HCT116 (cell line): ENCODE data around the gene FN3KRP. TPM values are rescaled to one million over a fixed set of nuclear protein-coding genes. Genes with fewer than 3 reads are reported as not detected.

Experiments
- ATAC-seq: fragments of 200-7000 bp; cut with Tn5 transposase; 2 replicates; pipeline ENCODE4 v1.9.1; 2020; ENCODE audit warnings: mild to moderate bottlenecking, moderate library complexity
- BruUV-seq: library from RNA; stranded (reverse); fragments of 400-500 nt; replicated peaks from 2 replicates; lab custom pipeline; 2021; lab: Mats Ljungman, UMichigan
- CTCF ChIA-PET: fragments of 300-600 bp; sonication (Branson Sonifier 250); formaldehyde crosslinking; loops from one replicate; lab custom pipeline; 2021; ENCODE audit warnings: antibody characterized with exemption; lab: Charles Lee
- POLR2A ChIA-PET: fragments of 300-600, 350-600 bp; sonication (Branson Sonifier 250); formaldehyde crosslinking; loops from one replicate; lab custom pipeline; 2021; ENCODE audit warnings: antibody characterized with exemption; lab: Charles Lee
- RAD21 ChIA-PET, 2 experiments: fragments of 300-600 bp; sonication (Branson Sonifier 250); formaldehyde crosslinking; loops; one replicate each; lab custom pipeline; 2023; ENCODE audit warnings: low total read pairs in 2 of 2; ENCODE audit not compliant: uncharacterized antibody in 2 of 2, unreplicated experiment in 2 of 2, low non-redundant PET in 1 of 2; lab: Charles Lee
- DNase-seq: peaks from one replicate; pipeline ENCODE4 v3.0.0-alpha.2; 2010; ENCODE audit warnings: low read depth, low spot score
- H2AFZ ChIP-seq: fragments of 200-600 bp; shearing (Covaris generic), sonication (generic); 2 replicates; pipeline ENCODE4 v1.6.1; 2017; ENCODE audit warnings: low read depth, mixed run types, mixed read lengths, antibody characterized with exemption, low read length; ENCODE audit not compliant: poor library complexity, severe bottlenecking
- H3K27ac ChIP-seq: 2 replicates; pipeline ENCODE4 v1.5.1; 2012; ENCODE audit warnings: low read depth, low read length
- H3K27me3 ChIP-seq: fragments of 200-600 bp; sonication (generic); 2 replicates; pipeline ENCODE4 v1.6.1; 2016; ENCODE audit warnings: mixed run types, low read length, mixed read lengths; ENCODE audit not compliant: insufficient read depth
- H3K36me3 ChIP-seq, 2 experiments: fragments of 200-500 bp in 1 of 2; fragments of 200-600 bp in 1 of 2; sonication (Bioruptor generic) in 1 of 2; sonication (generic) in 1 of 2; 2 replicates each; pipeline versions ENCODE4 v1.5.1 to v1.6.1; 2014 to 2016; ENCODE audit warnings: low read length in 2 of 2, inconsistent platforms in 1 of 2, mixed read lengths in 1 of 2, mixed run types in 1 of 2; ENCODE audit not compliant: insufficient read depth in 2 of 2, control insufficient read depth in 1 of 2
- H3K4me1 ChIP-seq, 2 experiments: fragments of 200-600 bp in 1 of 2; sonication (generic) in 1 of 2; 2 replicates each; pipeline versions ENCODE4 v1.5.1 to v1.6.1; 2012 to 2017; ENCODE audit warnings: low read length in 2 of 2, inconsistent platforms in 1 of 2, mild to moderate bottlenecking in 1 of 2, mixed read lengths in 1 of 2, mixed run types in 1 of 2, moderate library complexity in 1 of 2; ENCODE audit not compliant: insufficient read depth in 2 of 2, control insufficient read depth in 1 of 2
- H3K4me2 ChIP-seq: fragments of 200-600 bp; sonication (generic); 2 replicates; pipeline ENCODE4 v1.6.1; 2017; ENCODE audit warnings: mixed run types, low read length, mixed read lengths
- H3K4me3 ChIP-seq, 2 experiments: fragments of 200-600 bp in 1 of 2; sonication (generic) in 1 of 2; replicated peaks in 1 of 2; 2 replicates each; pipeline ENCODE4 v1.5.1; 2011 to 2016; ENCODE audit warnings: low read length in 2 of 2, control low read depth in 1 of 2, low read depth in 1 of 2, mild to moderate bottlenecking in 1 of 2, mixed read lengths in 1 of 2, mixed run types in 1 of 2
- H3K79me2 ChIP-seq: fragments of 200-600 bp; sonication (generic); 2 replicates; pipeline ENCODE4 v1.6.1; 2017; ENCODE audit warnings: mild to moderate bottlenecking, mixed run types, low read length, moderate library complexity, mixed read lengths; ENCODE audit not compliant: insufficient read depth
- H3K9ac ChIP-seq: fragments of 200-600 bp; sonication (generic); 2 replicates; pipeline ENCODE4 v1.6.1; 2016; ENCODE audit warnings: low read length, mixed read lengths
- H3K9me2 ChIP-seq: fragments of 200-600 bp; sonication (generic), shearing (Covaris generic); 2 replicates; pipeline ENCODE4 v1.6.1; 2017; ENCODE audit warnings: mixed run types, mild to moderate bottlenecking, moderate library complexity; ENCODE audit not compliant: insufficient read depth
- H3K9me3 ChIP-seq, 2 experiments: fragments of 200-500 bp in 1 of 2; fragments of 200-600 bp in 1 of 2; sonication (Bioruptor generic) in 1 of 2; sonication (generic) in 1 of 2; 2 replicates each; pipeline ENCODE4 v1.6.1; 2014 to 2017; ENCODE audit warnings: low read length in 2 of 2, mixed read lengths in 2 of 2, inconsistent platforms in 1 of 2, low read depth in 1 of 2, mild to moderate bottlenecking in 1 of 2, mixed run types in 1 of 2, moderate library complexity in 1 of 2; ENCODE audit not compliant: control insufficient read depth in 1 of 2, insufficient read depth in 1 of 2
- H4K20me1 ChIP-seq: fragments of 200-600 bp; sonication (generic), shearing (Covaris generic); 2 replicates; pipeline ENCODE4 v1.6.1; 2017; ENCODE audit warnings: mixed run types, mild to moderate bottlenecking, moderate library complexity; ENCODE audit not compliant: insufficient read depth
- CBX3 ChIP-seq: IDR thresholded peaks from 2 replicates; pipeline ENCODE4 v1.6.1; 2012; ENCODE audit warnings: low read depth
- CTCF ChIP-seq, 3 experiments: fragments of 200-600 bp in 1 of 3; sonication (generic) in 1 of 3; IDR thresholded peaks in 2 of 3; conservative IDR thresholded peaks in 1 of 3; 2 replicates each; pipeline ENCODE4 v1.5.1; 2012 to 2017; ENCODE audit warnings: low read depth in 2 of 3, low read length in 2 of 3, antibody characterized with exemption in 1 of 3, borderline replicate concordance in 1 of 3, control low read depth in 1 of 3, mild to moderate bottlenecking in 1 of 3, mixed read lengths in 1 of 3, mixed run types in 1 of 3, moderate library complexity in 1 of 3; ENCODE audit not compliant: insufficient read depth in 1 of 3
- EGR1 ChIP-seq: IDR thresholded peaks from 2 replicates; pipeline ENCODE4 v1.6.1; 2012; ENCODE audit warnings: low read depth
- SP1 ChIP-seq: IDR thresholded peaks from 2 replicates; pipeline ENCODE4 v1.6.1; 2012; ENCODE audit warnings: low read depth
- SRF ChIP-seq: IDR thresholded peaks from 2 replicates; pipeline ENCODE4 v1.6.1; 2012; ENCODE audit warnings: low read depth
- YY1 ChIP-seq: IDR thresholded peaks from 2 replicates; pipeline ENCODE4 v1.6.1; 2011; ENCODE audit warnings: low read length, low read depth, moderate library complexity, mild to moderate bottlenecking; ENCODE audit not compliant: insufficient replicate concordance; ENCODE audit errors: extremely low read depth
- ZFX ChIP-seq: fragments of 450-650 bp; IDR thresholded peaks from 2 replicates; pipeline ENCODE4 v1.6.1; 2017
- ZNF274 ChIP-seq: fragments of 200-500 bp; sonication (Bioruptor generic); IDR thresholded peaks from 2 replicates; pipeline ENCODE4 v1.6.1; 2014; ENCODE audit warnings: mild to moderate bottlenecking, low read depth, low read length, inconsistent platforms
- intact Hi-C: fragments of 100-400 bp; cut with micrococcal nuclease; formaldehyde crosslinking; loops from 2 replicates; pipeline ENCODE4 v1.10.0; 2022
- total RNA-seq: library from RNA; stranded (reverse); gene quantifications from one replicate; pipeline ENCODE4 v1.2.1, GENCODE V29; 2021; ENCODE audit not compliant: unreplicated experiment

FN3KRP gene
- total RNA-seq, 1 experiment from 2014 or later = 35.2 TPM

- Histone ChIP-seq H3K36me3 (peaks cover 16 to 39% of the 10 kb centered on the region in 2 experiments), H3K27ac (no peak overlapping the region), H3K9me2 (no peaks in the 10 kb centered on the region), H2AFZ (no peak overlapping the region), H3K9ac (no peak overlapping the region), H3K9me3 (no peaks in the 10 kb centered on the region; a peak in 1 of 4 replicates), H3K79me2 (peaks cover 25% of the 10 kb centered on the region), H4K20me1 (no peaks in the 10 kb centered on the region), H3K4me3 (no peak overlapping the region), H3K27me3 (no peaks in the 10 kb centered on the region), H3K4me2 (no peak overlapping the region), H3K4me1 (peaks cover 7 to 12% of the 10 kb centered on the region in 2 experiments; a peak in 3 of 4 replicates)
- CTCF ChIA-PET = no interaction called here
- RAD21 ChIA-PET = no interaction called here
- intact Hi-C loops = no loop called here
- DNase-seq (no peak), ATAC-seq (no peak)
- POLR2A ChIA-PET = no interaction called here
- BruUV-seq = no TSS peak
- TF ChIP-seq CTCF (IDR thresholded peaks at IDR 0.05 in 2 of 3, conservative IDR thresholded peaks at IDR 0.05 in 1 of 3; ENCODE audit: borderline replicate concordance in 1 of 3, insufficient read depth in 1 of 3, low read depth in 2 of 3, low read length in 2 of 3) = no peak
- no peak for TF ChIP-seq SP1
- no peak for TF ChIP-seq YY1
- TF ChIP-seq ZFX = no peak
- TF ChIP-seq EGR1 = no peak
- no peak for TF ChIP-seq CBX3
- TF ChIP-seq SRF = no peak
- no peak for TF ChIP-seq ZNF274
Measured at GRCh38 chr17:82720204-82720603, 3.7 kb downstream of the FN3KRP start.
